Esophagus muscularis mucosa (tissue), 4 donors: ENCODE measurements around the gene DGKB. TPM values are rescaled to one million over a fixed set of nuclear protein-coding genes. Genes with fewer than 3 reads are reported as not detected.

ENCODE experiments used
- DNase-seq: peaks from one replicate; pipeline ENCODE4 v3.0.0-alpha.2; 2017; ENCODE audit errors: extremely low spot score
- H3K27ac ChIP-seq, 4 donors: fragments of 200-600 bp; sonication (generic); replicated peaks in 1 of 4; 1 replicate in 3 of 4; 2 replicates in 1 of 4; pipeline ENCODE4 v1.5.1; 2016 to 2019; ENCODE audit warnings: mild to moderate bottlenecking in 1 of 4
- H3K27me3 ChIP-seq, 4 donors: fragments of 200-600 bp; sonication (generic); one replicate each; pipeline versions ENCODE4 v1.5.1 to v1.6.0; 2016 to 2019
- H3K36me3 ChIP-seq, 4 donors: fragments of 200-600 bp; sonication (generic); one replicate each; pipeline ENCODE4 v1.5.1; 2016 to 2019
- H3K4me1 ChIP-seq, 4 donors: fragments of 200-600 bp; sonication (generic); one replicate each; pipeline ENCODE4 v1.5.1; 2016 to 2019
- H3K4me3 ChIP-seq, 4 donors: fragments of 200-600 bp; sonication (generic); 1 replicate in 2 of 4; 2 replicates in 2 of 4; pipeline ENCODE4 v1.5.1; 2016 to 2019; ENCODE audit warnings: mild to moderate bottlenecking in 4 of 4, moderate library complexity in 1 of 4
- H3K9me3 ChIP-seq, 4 donors: fragments of 200-600 bp; sonication (generic); 1 replicate in 3 of 4; 2 replicates in 1 of 4; pipeline ENCODE4 v1.5.1; 2016 to 2019
- CTCF ChIP-seq, 3 experiments: fragments of 200-600 bp in 2 of 3; fragments of 450-650 bp in 1 of 3; sonication (generic) in 2 of 3; IDR thresholded peaks; one replicate each; pipeline ENCODE4 v1.5.1; 2017 to 2019; ENCODE audit warnings: antibody characterized with exemption in 3 of 3, mild to moderate bottlenecking in 2 of 3, moderate library complexity in 1 of 3
- EP300 ChIP-seq: sonication (generic); formaldehyde crosslinking; IDR thresholded peaks from one replicate; pipeline ENCODE4 v1.6.1; 2017; ENCODE audit warnings: antibody characterized with exemption
- POLR2A ChIP-seq: fragments of 450-650 bp; IDR thresholded peaks from one replicate; pipeline ENCODE4 v1.6.1; 2017; ENCODE audit warnings: antibody characterized with exemption, moderate library complexity, mild to moderate bottlenecking, low read depth
- POLR2AphosphoS5 ChIP-seq, 2 donors: sonication (generic); formaldehyde crosslinking; IDR thresholded peaks; one replicate each; pipeline ENCODE4 v1.6.1; 2017; ENCODE audit warnings: antibody characterized with exemption in 2 of 2
- WGBS: methylation state at CpG from one replicate; pipeline ENCODE4 v1.1.5; 2018; 5-methylcytosine and 5-hydroxymethylcytosine counted together
- intact Hi-C: fragments of 100-400 bp; cut with DNase I; formaldehyde crosslinking; loops from one replicate; pipeline ENCODE4 v1.15.1; 2023
- total RNA-seq, 4 donors: library from RNA; depleted of rRNA; stranded (reverse); fragments of >200 nt; gene quantifications; one replicate each; pipeline versions ENCODE4 v1.1.0 to v1.2.1, GENCODE V29; 2016

Gene DGKB
- total RNA-seq, 4 donors from 2014 or later = 10.4 to 18.5 (median 16.0) TPM

DNA sequence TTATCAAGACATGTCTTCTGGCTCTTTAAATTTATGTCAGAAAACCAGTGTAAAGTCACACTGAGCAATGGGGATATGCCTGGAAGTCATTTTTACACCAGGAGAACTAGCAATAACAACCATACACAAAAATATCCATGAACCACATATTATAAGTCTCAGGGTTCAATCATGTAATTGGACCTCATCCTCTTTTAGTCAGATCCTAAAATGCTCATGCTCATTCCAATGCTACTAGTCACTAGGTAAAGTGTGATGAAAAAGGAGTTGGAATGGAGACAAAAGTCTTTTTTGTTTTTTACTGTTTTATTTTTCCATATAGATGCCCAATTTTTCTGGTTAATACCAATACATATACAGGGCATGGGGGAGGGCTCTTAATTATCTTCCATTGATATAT is 306.1 kb downstream of the DGKB start:
- intact Hi-C loops = no loop called here
- Histone ChIP-seq H3K27me3 (no peaks in the 10 kb centered on the region), H3K4me1 (peaks cover 0 to 10% (median 3%) of the 10 kb centered on the region in 4 donors), H3K4me3 (no peak overlapping the region), H3K27ac (no peak overlapping the region), H3K9me3 (no peaks in the 10 kb centered on the region), H3K36me3 (peaks cover 0 to 3% (median 0%) of the 10 kb centered on the region in 4 donors)
- TF ChIP-seq POLR2AphosphoS5 (IDR thresholded peaks at IDR 0.05) = no peak
- no peak for TF ChIP-seq POLR2A
- TF ChIP-seq EP300 = no peak
- TF ChIP-seq CTCF (IDR thresholded peaks at IDR 0.05) = no peak
- no peak for DNase-seq

- intact Hi-C loops = no loop called here
- Histone ChIP-seq H3K36me3 (no peaks in the 10 kb centered on the region), H3K27me3 (no peaks in the 10 kb centered on the region), H3K4me3 (no peak overlapping the region), H3K4me1 (no peaks in the 10 kb centered on the region), H3K27ac (no peak overlapping the region), H3K9me3 (peaks cover 0 to 12% (median 7%) of the 10 kb centered on the region in 4 donors)
- DNase-seq = no peak
- WGBS = 84% methylated on average over 3 of the region's 3 CpGs
- TF ChIP-seq EP300 (no peak), POLR2AphosphoS5 (IDR thresholded peaks at IDR 0.05) (no peak), POLR2A (no peak), CTCF (IDR thresholded peaks at IDR 0.05) (no peak)
These were observed 312.3 kb downstream of the DGKB start for GRCh38 chr7:14590206-14590605.

- TF ChIP-seq POLR2AphosphoS5 (IDR thresholded peaks at IDR 0.05) (no peak), EP300 (no peak), POLR2A (no peak), CTCF (IDR thresholded peaks at IDR 0.05) (no peak)
- Histone ChIP-seq H3K9me3 (peaks cover 0 to 12% (median 8%) of the 10 kb centered on the region in 4 donors), H3K36me3 (no peaks in the 10 kb centered on the region), H3K4me3 (no peak overlapping the region), H3K27me3 (no peaks in the 10 kb centered on the region), H3K27ac (no peak overlapping the region), H3K4me1 (no peaks in the 10 kb centered on the region)
- intact Hi-C loops = no loop called here
- WGBS = 90% methylated on average over 2 of the region's 2 CpGs
- DNase-seq = no peak
These were observed 317.3 kb downstream of the DGKB start for GRCh38 chr7:14585232-14585631.

DNA sequence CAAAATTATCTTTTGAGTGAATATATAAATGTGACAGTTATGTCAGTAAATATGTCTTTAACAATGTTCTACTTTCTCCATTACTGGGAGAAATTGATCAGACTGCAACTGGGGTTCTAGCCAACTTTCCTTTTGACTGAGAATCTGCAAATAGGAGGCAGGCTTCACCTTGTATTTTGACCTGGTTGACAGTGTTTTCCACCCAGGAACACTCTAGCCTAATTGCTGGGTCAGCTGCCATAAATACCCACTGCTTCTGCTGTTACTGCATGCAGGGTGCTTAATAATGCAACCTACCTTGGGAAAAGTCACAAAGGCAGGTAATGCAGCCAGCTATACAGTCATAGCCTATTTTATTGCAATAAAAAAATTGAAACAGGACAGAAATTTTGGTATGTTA is 319.0 kb downstream of the DGKB start:
- no peak overlapping the region for H3K4me3 ChIP-seq
- no peak for DNase-seq
- intact Hi-C loops = no loop called here

More for the DNA sequence above, 319.0 kb downstream of the DGKB start:
- Histone ChIP-seq H3K27me3 (no peaks in the 10 kb centered on the region), H3K9me3 (peaks cover 0 to 12% (median 8%) of the 10 kb centered on the region in 4 donors), H3K36me3 (no peaks in the 10 kb centered on the region), H3K27ac (no peak overlapping the region), H3K4me1 (no peaks in the 10 kb centered on the region)
- no peak for TF ChIP-seq POLR2A
- no peak for TF ChIP-seq CTCF (IDR thresholded peaks at IDR 0.05)
- TF ChIP-seq POLR2AphosphoS5 (IDR thresholded peaks at IDR 0.05) = no peak
- TF ChIP-seq EP300 = no peak
